Effector memory CD8-positive, alpha-beta T cell (primary cell): Measurements from ENCODE around the gene SSX5.
"Not testable (repeated sequence)": the region's sequence is repeated elsewhere in the genome, so short reads cannot be mapped to it uniquely, and the experiment has no call there.

Experiments
- ATAC-seq: fragments of 150-1000 bp; cut with Tn5 transposase; replicated peaks from 2 replicates; pipeline ENCODE4 v1.10.0; 2021; ENCODE audit warnings: mild to moderate bottlenecking, moderate library complexity
- DNase-seq, 3 experiments: peaks; one replicate each; pipeline ENCODE4 v3.0.0; 2021
- H3K27ac Mint-ChIP-seq, 2 donors: one replicate each; pipeline ENCODE4 v1.8.0; 2022; ENCODE audit warnings: mild to moderate bottlenecking in 2 of 2, mixed read lengths in 2 of 2, moderate library complexity in 2 of 2
- H3K27me3 Mint-ChIP-seq, 2 donors: one replicate each; pipeline ENCODE4 v1.8.0; 2022; ENCODE audit warnings: mixed read lengths in 2 of 2
- H3K36me3 Mint-ChIP-seq: one replicate; pipeline ENCODE4 v1.8.0; 2022; ENCODE audit warnings: mild to moderate bottlenecking, moderate library complexity, mixed read lengths; ENCODE audit not compliant: insufficient read depth
- H3K4me1 Mint-ChIP-seq, 2 donors: one replicate each; pipeline ENCODE4 v1.8.0; 2022; ENCODE audit warnings: low read depth in 2 of 2, mixed read lengths in 2 of 2
- H3K4me3 Mint-ChIP-seq, 2 donors: one replicate each; pipeline ENCODE4 v1.8.0; 2022; ENCODE audit warnings: mild to moderate bottlenecking in 2 of 2, mixed read lengths in 2 of 2, moderate library complexity in 2 of 2
- H3K9me3 Mint-ChIP-seq, 2 donors: one replicate each; pipeline ENCODE4 v1.8.0; 2022; ENCODE audit warnings: mixed read lengths in 2 of 2

SSX5 gene

GRCh38 chrX:48139076-48139475 lies 57.5 kb downstream of the SSX5 start:
- H3K9me3 Mint-ChIP-seq, H3K27me3 Mint-ChIP-seq, DNase-seq, H3K4me1 Mint-ChIP-seq, H3K36me3 Mint-ChIP-seq, H3K4me3 Mint-ChIP-seq, ATAC-seq, H3K27ac Mint-ChIP-seq: not testable (repeated sequence)
